HG03521 (cell line): ENCODE results near the gene RUSC1.
A peak's percentile ranks its signal among the peaks of the same experiment; 100 is the strongest.
"Not testable (repeated sequence)": the region's sequence is repeated elsewhere in the genome, so short reads cannot be mapped to it uniquely, and the experiment has no call there.

Experiments used
- ATAC-seq: cut with Tn5 transposase; IDR thresholded peaks from one replicate; pipeline ENCODE4 v1.9.1; 2021; ENCODE audit warnings: mild to moderate bottlenecking, moderate library complexity; ENCODE audit not compliant: unreplicated experiment

RUSC1 gene

GRCh38 chr1:155321639-155322503 lies 1.2 kb downstream of the RUSC1 start:
- ATAC-seq = no peak

- no peak for ATAC-seq
Observed at GRCh38 chr1:155322571-155322952, 1.9 kb downstream of the RUSC1 start.

DNA sequence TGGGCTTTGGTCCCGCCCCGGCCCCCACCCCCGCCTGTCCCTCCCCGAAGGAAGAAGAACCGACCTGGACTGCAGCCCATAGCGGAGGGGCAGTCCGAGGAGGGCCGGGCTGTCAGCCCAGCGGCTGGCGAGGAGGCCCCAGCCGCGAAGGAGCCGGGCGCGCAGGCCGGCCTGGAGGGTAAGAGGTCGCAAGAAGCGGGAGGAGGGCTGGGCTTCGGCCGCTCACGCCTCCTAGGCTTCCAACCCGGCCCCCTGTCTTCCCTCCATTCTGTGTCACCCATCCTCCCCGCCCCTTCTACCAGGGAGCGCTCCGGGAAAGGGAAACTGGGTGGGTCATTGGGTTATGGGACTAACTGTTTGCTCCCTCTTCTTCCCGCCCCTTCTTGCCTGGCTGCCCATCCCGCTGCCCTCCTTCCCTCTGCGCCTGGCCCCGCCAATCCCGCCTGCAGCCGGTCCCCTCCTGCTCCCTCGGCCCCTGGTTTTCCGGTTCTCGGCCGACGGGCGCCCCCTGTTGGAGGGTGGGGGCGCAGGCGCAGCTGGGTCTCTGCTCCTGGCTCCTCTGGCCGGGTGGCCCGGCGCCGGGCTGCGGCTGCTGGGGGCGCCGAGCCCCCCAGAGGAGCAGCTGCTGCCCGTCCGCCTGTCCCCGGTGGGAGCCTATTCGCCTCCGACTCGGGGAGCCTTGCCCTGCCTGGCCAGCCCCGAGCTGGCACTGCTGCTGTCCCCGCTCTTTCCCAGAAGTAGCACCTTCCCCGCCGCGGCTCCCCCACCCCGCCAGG lies 2.4 kb downstream of the RUSC1 start:
- peak; percentile 32 for ATAC-seq

DNA sequence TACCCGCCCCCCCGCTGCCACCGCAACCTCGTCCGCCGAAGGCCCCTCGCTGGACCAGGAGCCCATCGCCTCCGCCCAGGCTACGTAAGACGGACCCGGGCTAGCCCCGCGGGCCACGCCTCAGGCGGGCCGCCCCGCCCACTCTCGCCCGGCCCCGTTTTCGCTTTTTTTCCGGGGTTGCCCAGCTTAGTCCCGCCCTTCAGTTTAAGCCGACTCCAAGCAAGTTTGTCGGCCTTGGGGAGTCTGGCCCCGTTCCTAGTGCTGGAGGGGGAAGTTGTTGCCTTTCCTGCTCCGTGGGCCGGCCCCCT lies 3.0 kb downstream of the RUSC1 start:
- ATAC-seq = peak; percentile 40

- ATAC-seq = peak; percentile 52
Observed at GRCh38 chr1:155324037-155324716, 3.5 kb downstream of the RUSC1 start.

- no peak for ATAC-seq
Observed at GRCh38 chr1:155324717-155325602, 4.3 kb downstream of the RUSC1 start.

GRCh38 chr1:155325603-155325893 lies 4.9 kb downstream of the RUSC1 start:
- no peak for ATAC-seq

DNA sequence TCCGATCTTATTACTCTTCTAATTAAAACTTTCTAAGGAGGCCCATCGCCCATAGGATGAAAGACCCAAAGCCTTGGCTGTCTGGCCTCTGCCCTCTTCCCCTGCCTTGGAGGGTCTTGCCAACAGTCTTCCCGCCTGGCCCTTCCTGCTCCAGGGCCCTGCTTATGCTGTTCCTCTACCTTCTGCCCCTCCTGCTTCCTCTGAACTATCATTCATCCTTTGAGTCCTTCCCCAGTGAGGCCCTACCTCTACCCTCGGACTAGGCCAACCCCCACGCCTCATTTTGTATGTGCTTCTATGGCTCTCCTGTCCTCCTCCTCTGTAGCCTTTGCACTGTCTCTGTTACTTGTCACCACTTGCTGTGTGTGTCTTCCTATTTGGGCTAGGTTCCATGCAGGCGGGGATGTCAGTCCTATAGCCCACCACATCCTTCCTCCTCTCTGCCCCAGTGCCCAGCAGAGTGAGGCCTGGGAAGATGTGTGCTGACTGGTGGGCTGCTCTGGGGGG lies 5.4 kb downstream of the RUSC1 start:
- no peak for ATAC-seq

GRCh38 chr1:155326631-155327037 lies 5.9 kb downstream of the RUSC1 start:
- no peak for ATAC-seq

DNA sequence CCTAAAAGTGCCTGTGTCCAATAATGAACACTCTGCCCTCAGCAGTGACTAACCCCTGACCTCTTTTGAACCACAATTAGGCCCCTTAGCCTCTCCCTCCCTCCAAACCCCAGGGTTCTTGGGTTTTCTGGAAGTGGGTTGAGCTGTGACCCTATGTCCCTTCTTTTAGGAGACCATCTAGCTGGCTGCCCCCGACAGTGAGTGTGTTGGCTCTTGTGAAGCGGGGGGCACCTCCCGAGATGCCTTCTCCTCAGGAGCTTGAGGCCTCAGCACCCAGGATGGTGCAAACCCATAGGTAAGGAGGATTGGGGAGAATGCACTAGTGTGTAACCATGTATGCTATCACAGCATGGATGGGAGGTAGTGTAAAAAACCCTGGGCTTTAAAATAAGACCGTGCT lies 7.3 kb downstream of the RUSC1 start:
- ATAC-seq = no peak

GRCh38 chr1:155328856-155329255 lies 8.2 kb downstream of the RUSC1 start:
- not testable (repeated sequence) for ATAC-seq

DNA sequence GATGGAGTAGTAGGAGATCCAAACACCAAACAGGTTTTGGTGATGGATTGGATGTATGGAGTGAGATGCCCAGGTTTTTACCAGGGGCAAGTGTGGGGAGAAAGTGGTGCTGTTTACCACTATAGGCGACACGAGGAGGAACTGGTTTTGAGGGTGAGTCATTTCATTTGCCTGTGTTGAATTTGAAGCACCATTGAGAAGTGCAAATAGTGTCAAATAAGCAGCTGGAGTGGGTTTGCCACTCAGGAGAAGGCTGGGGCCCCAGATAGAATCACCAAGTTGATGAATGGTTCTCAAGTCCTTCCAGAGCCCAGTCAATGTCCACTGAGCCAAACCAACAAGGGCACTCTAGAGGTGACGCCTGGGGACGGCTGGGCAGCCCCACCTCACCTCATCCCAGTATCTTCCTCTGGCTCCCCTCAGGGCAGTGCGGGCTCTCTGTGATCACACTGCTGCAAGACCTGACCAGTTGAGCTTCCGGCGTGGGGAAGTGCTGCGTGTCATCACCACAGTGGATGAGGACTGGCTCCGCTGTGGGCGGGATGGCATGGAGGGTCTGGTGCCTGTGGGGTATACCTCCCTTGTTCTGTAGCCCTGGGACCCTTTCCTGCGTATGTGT lies 9.4 kb downstream of the RUSC1 start:
- no peak for ATAC-seq

DNA sequence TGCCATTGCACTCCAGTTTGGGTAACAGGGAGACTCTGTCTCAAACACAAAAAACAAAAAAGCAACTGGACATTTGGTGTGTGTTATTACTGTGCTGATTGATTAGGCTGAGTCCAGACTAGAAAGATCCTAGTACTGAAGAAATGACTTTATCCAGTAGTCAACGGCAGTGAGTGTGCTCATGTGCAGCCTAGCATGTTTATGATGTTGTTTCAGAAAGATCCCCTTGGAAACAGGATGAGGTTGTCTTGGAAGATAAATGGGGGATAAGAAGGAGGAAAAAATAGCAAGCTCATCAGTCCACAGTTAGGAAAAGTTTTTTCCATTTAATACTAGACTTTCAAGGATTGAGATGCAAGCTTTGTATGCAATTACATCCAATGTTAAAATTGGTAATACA lies 14.3 kb downstream of the RUSC1 start:
- no peak for ATAC-seq

- ATAC-seq = no peak
Observed at GRCh38 chr1:155339515-155340097, 18.9 kb downstream of the RUSC1 start.

DNA sequence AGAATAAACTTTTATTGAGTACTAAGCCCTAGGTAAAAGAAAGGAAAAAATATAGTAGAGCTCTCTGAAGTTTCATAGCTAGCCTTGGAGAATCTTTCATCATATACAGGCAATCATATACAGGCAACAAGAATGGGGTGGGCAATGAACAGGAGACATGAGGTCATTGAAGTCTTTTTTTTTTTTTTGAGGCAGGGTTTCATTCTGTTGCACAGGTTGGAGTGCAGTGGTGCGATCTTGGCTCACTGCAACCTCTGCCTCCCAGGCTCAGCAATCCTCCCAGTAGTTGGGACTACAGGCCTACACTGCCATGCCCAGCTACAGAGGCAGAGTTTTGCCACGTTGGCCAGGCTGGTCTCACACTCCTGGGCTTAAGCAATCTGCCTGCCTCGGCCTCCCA lies 22.1 kb downstream of the RUSC1 start:
- ATAC-seq = no peak

GRCh38 chr1:155352631-155353030 lies 31.9 kb downstream of the RUSC1 start:
- ATAC-seq = no peak

GRCh38 chr1:155360051-155360450 lies 39.4 kb downstream of the RUSC1 start:
- ATAC-seq = no peak

GRCh38 chr1:155379180-155379579 lies 58.5 kb downstream of the RUSC1 start:
- ATAC-seq = no peak

GRCh38 chr1:155379631-155380090 lies 59.0 kb downstream of the RUSC1 start:
- no peak for ATAC-seq
